Measurements from ENCODE around the gene ZSCAN25.

DNA sequence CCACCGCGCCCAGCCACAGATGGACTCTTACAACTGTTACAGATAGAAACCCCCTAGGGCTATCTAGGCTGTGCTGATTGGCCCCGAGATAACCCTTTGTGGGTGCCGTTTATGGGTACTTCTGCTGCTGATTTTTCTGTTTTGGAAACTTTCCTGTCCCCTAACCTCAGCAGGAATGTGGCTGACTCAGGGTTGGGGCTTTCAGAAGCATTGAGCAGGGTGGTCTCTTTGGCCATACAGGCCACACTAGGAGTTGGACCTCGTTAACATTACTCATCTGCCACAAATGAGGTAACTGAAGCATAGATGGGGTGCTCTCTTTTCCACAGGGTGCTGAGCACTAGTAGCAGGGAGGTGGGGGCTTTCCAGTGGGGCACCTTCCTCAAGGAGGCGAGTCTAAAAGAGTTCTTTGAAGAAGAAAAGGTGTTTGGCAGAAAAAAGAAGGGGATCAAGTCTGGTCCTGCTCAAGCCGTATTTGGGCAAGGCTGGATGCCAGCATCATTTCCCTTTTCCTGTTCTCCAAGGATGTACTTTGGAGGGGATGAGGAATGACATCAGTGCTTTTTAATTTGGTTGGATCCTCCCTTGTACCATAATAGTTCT, 6.4 kb downstream of the ZSCAN25 start:
- TF ChIP-seq, protein P1, sequence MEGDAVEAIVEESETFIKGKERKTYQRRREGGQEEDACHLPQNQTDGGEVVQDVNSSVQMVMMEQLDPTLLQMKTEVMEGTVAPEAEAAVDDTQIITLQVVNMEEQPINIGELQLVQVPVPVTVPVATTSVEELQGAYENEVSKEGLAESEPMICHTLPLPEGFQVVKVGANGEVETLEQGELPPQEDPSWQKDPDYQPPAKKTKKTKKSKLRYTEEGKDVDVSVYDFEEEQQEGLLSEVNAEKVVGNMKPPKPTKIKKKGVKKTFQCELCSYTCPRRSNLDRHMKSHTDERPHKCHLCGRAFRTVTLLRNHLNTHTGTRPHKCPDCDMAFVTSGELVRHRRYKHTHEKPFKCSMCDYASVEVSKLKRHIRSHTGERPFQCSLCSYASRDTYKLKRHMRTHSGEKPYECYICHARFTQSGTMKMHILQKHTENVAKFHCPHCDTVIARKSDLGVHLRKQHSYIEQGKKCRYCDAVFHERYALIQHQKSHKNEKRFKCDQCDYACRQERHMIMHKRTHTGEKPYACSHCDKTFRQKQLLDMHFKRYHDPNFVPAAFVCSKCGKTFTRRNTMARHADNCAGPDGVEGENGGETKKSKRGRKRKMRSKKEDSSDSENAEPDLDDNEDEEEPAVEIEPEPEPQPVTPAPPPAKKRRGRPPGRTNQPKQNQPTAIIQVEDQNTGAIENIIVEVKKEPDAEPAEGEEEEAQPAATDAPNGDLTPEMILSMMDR (conservative IDR thresholded peaks at IDR 0.05; ENCODE audit: low read depth, low read length), result no peak
- no peak for TF ChIP-seq EZH2 (IDR thresholded peaks at IDR 0.05; ENCODE audit: borderline replicate concordance, low read depth, low read length, poor library complexity, severe bottlenecking)
